ENCODE measurements around the gene SLCO2A1. TPM values are rescaled to one million over a fixed set of nuclear protein-coding genes. Genes with fewer than 3 reads are reported as not detected.

Gene SLCO2A1
- total and polyA plus RNA-seq, 2 experiments from 2014 or later, result 0.31 to 1.0 TPM

GRCh38 chr3:133944641-133945380, 84.9 kb downstream of the SLCO2A1 start:
- TF ChIP-seq, protein P1, sequence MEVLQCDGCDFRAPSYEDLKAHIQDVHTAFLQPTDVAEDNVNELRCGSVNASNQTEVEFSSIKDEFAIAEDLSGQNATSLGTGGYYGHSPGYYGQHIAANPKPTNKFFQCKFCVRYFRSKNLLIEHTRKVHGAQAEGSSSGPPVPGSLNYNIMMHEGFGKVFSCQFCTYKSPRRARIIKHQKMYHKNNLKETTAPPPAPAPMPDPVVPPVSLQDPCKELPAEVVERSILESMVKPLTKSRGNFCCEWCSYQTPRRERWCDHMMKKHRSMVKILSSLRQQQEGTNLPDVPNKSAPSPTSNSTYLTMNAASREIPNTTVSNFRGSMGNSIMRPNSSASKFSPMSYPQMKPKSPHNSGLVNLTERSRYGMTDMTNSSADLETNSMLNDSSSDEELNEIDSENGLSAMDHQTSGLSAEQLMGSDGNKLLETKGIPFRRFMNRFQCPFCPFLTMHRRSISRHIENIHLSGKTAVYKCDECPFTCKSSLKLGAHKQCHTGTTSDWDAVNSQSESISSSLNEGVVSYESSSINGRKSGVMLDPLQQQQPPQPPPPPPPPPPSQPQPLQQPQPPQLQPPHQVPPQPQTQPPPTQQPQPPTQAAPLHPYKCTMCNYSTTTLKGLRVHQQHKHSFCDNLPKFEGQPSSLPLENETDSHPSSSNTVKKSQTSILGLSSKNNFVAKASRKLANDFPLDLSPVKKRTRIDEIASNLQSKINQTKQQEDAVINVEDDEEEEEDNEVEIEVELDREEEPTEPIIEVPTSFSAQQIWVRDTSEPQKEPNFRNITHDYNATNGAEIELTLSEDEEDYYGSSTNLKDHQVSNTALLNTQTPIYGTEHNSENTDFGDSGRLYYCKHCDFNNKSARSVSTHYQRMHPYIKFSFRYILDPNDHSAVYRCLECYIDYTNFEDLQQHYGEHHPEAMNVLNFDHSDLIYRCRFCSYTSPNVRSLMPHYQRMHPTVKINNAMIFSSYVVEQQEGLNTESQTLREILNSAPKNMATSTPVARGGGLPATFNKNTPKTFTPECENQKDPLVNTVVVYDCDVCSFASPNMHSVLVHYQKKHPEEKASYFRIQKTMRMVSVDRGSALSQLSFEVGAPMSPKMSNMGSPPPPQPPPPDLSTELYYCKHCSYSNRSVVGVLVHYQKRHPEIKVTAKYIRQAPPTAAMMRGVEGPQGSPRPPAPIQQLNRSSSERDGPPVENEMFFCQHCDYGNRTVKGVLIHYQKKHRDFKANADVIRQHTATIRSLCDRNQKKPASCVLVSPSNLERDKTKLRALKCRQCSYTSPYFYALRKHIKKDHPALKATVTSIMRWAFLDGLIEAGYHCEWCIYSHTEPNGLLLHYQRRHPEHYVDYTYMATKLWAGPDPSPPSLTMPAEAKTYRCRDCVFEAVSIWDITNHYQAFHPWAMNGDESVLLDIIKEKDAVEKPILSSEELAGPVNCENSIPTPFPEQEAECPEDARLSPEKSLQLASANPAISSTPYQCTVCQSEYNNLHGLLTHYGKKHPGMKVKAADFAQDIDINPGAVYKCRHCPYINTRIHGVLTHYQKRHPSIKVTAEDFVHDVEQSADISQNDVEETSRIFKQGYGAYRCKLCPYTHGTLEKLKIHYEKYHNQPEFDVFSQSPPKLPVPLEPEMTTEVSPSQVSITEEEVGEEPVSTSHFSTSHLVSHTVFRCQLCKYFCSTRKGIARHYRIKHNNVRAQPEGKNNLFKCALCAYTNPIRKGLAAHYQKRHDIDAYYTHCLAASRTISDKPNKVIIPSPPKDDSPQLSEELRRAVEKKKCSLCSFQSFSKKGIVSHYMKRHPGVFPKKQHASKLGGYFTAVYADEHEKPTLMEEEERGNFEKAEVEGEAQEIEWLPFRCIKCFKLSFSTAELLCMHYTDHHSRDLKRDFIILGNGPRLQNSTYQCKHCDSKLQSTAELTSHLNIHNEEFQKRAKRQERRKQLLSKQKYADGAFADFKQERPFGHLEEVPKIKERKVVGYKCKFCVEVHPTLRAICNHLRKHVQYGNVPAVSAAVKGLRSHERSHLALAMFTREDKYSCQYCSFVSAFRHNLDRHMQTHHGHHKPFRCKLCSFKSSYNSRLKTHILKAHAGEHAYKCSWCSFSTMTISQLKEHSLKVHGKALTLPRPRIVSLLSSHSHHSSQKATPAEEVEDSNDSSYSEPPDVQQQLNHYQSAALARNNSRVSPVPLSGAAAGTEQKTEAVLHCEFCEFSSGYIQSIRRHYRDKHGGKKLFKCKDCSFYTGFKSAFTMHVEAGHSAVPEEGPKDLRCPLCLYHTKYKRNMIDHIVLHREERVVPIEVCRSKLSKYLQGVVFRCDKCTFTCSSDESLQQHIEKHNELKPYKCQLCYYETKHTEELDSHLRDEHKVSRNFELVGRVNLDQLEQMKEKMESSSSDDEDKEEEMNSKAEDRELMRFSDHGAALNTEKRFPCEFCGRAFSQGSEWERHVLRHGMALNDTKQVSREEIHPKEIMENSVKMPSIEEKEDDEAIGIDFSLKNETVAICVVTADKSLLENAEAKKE (CRISPR knock-in tag; IDR thresholded peaks at IDR 0.05), result no peak
- no peak for TF ChIP-seq ZNF114 (CRISPR knock-in tag; IDR thresholded peaks at IDR 0.05)
- TF ChIP-seq JUNB (IDR thresholded peaks at IDR 0.05; ENCODE audit: unreplicated experiment), result no peak
- no peak for TF ChIP-seq EZH2phosphoT487 (IDR thresholded peaks at IDR 0.05; ENCODE audit: unreplicated experiment)
- no peak for TF ChIP-seq EZH2 (IDR thresholded peaks at IDR 0.05; ENCODE audit: low read depth, unreplicated experiment)
- no peak for TF ChIP-seq CREB1 (CRISPR knock-in tag; IDR thresholded peaks at IDR 0.05; ENCODE audit: low read depth)
- H3K27me3 Mint-ChIP-seq (ENCODE audit: insufficient read depth, low read depth, poor library complexity), result peaks cover 2% of the 10 kb centered on the region
- H3K27ac Mint-ChIP-seq, result no peak overlapping the region
- peaks cover 17% of the 10 kb centered on the region for H3K4me1 Mint-ChIP-seq
- Histone ChIP-seq H3K4me3 (no peak overlapping the region), H3F3A (replicated peaks; ENCODE audit: low read depth) (no peaks in the 10 kb centered on the region), H3K27me3 (ENCODE audit: insufficient read depth) (no peaks in the 10 kb centered on the region), H3K36me3 (ENCODE audit: insufficient read depth) (no peaks in the 10 kb centered on the region), H3K4me1 (ENCODE audit: insufficient read depth) (no peaks in the 10 kb centered on the region), H2AFZ (no peak overlapping the region), H3K9me2 (ENCODE audit: insufficient read depth) (no peaks in the 10 kb centered on the region), H3K4me2 (no peak overlapping the region), H3K27ac (ENCODE audit: low read depth) (no peak overlapping the region), H4K20me1 (replicated peaks; ENCODE audit: insufficient read depth) (no peaks in the 10 kb centered on the region), H3K79me2 (replicated peaks; ENCODE audit: insufficient read depth) (no peaks in the 10 kb centered on the region)
- no peak for DNase-seq (ENCODE audit: low spot score)
- ATAC-seq, result no peak
- no peak overlapping the region for H3K4me3 Mint-ChIP-seq
- no peaks in the 10 kb centered on the region for H3K36me3 Mint-ChIP-seq (ENCODE audit: low read depth)
- no peaks in the 10 kb centered on the region; the same call in 2 of the 3 replicates for H3K9me3 Mint-ChIP-seq

Data from GM23338 (cell line).